H1 (cell line): ENCODE data around the gene EGR2.

Source experiments
- ATF2 ChIP-seq: IDR thresholded peaks from 2 replicates; pipeline ENCODE4 v1.6.1; 2012; ENCODE audit warnings: low read length, inconsistent platforms
- CTBP2 ChIP-seq: IDR thresholded peaks from 2 replicates; pipeline ENCODE4 v1.7.0; 2011; ENCODE audit warnings: borderline replicate concordance, mild to moderate bottlenecking, moderate library complexity, mixed read lengths, low read length; ENCODE audit not compliant: insufficient read depth, insufficient read length
- CTCF ChIP-seq, 3 experiments: IDR thresholded peaks; 1 replicate in 2 of 3; 2 replicates in 1 of 3; pipeline versions ENCODE4 v1.5.1 to v1.6.1; 2011; ENCODE audit warnings: low read length in 3 of 3, mild to moderate bottlenecking in 3 of 3, inconsistent platforms in 2 of 3, low read depth in 1 of 3, moderate library complexity in 1 of 3; ENCODE audit not compliant: insufficient read depth in 1 of 3; ENCODE audit errors: control extremely low read depth in 1 of 3
- EP300 ChIP-seq, 2 experiments: IDR thresholded peaks; 1 replicate in 1 of 2; 2 replicates in 1 of 2; pipeline ENCODE4 v1.6.1; 2011 to 2012; ENCODE audit warnings: low read depth in 2 of 2, low read length in 2 of 2, mild to moderate bottlenecking in 2 of 2, borderline replicate concordance in 1 of 2, inconsistent platforms in 1 of 2, moderate library complexity in 1 of 2
- EZH2 ChIP-seq: fragments of 200-600 bp; sonication (generic); IDR thresholded peaks from 2 replicates; pipeline ENCODE4 v1.7.1; 2012; ENCODE audit warnings: low read depth, mild to moderate bottlenecking, moderate library complexity, low read length, inconsistent platforms; ENCODE audit not compliant: severe bottlenecking
- PHF8 ChIP-seq: fragments of 200-600 bp; sonication (generic); conservative IDR thresholded peaks from 2 replicates; pipeline ENCODE4 v1.7.1; 2012; ENCODE audit warnings: low read depth, mild to moderate bottlenecking, inconsistent platforms, low read length, moderate library complexity
- POLR2A ChIP-seq, 2 experiments: IDR thresholded peaks; 1 replicate in 1 of 2; 2 replicates in 1 of 2; pipeline ENCODE4 v1.6.1; 2011; ENCODE audit warnings: low read depth in 2 of 2, low read length in 2 of 2, mild to moderate bottlenecking in 2 of 2; ENCODE audit errors: control extremely low read depth in 1 of 2
- POLR2AphosphoS5 ChIP-seq: IDR thresholded peaks from 2 replicates; pipeline ENCODE4 v1.6.1; 2011; ENCODE audit warnings: low read depth, low read length
- RBBP5 ChIP-seq: IDR thresholded peaks from 2 replicates; pipeline ENCODE4 v1.7.1; 2012; ENCODE audit warnings: low read depth, mild to moderate bottlenecking, inconsistent platforms, low read length, moderate library complexity, borderline replicate concordance
- RFX5 ChIP-seq: IDR thresholded peaks from 2 replicates; pipeline ENCODE4 v1.6.1; 2011; ENCODE audit warnings: low read depth, low read length, improper control_type of control experiment, borderline replicate concordance
- SIRT6 ChIP-seq: IDR thresholded peaks from one replicate; pipeline ENCODE4 v1.7.1; 2012; ENCODE audit warnings: low read length, inconsistent platforms
- SP2 ChIP-seq: IDR thresholded peaks from 2 replicates; pipeline ENCODE4 v1.6.1; 2012; ENCODE audit warnings: mild to moderate bottlenecking, low read length, inconsistent platforms
- TF ChIP-seq, protein P1 (sequence below): IDR thresholded peaks from 2 replicates; pipeline ENCODE4 v1.6.1; 2012; ENCODE audit warnings: inconsistent platforms

DNA sequence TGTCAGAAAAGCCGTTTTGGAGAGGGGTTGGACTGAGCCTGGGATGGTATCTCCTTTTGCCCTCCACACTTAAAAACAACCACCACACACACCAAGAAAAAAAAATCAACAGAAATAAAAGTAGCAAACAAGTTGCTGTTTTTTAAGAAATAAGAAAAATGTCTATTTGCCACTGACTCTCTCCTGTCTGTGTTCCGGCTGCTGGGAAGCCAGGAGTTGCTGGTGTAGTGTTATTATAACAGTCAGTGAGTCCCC, 163 bp downstream of the EGR2 start:
- no peak for TF ChIP-seq CTCF (IDR thresholded peaks at IDR 0.05; ENCODE audit: control extremely low read depth in 1 of 3, insufficient read depth in 1 of 3, low read depth in 1 of 3, low read length in 3 of 3)
- TF ChIP-seq SP2: no peak
- TF ChIP-seq POLR2AphosphoS5: no peak
- no peak for TF ChIP-seq EZH2
- no peak for TF ChIP-seq SIRT6
- TF ChIP-seq RBBP5: no peak
- TF ChIP-seq POLR2A (IDR thresholded peaks at IDR 0.05; ENCODE audit: control extremely low read depth in 1 of 2, low read depth in 2 of 2, low read length in 2 of 2): no peak
- TF ChIP-seq RFX5: no peak
- TF ChIP-seq, protein P1, sequence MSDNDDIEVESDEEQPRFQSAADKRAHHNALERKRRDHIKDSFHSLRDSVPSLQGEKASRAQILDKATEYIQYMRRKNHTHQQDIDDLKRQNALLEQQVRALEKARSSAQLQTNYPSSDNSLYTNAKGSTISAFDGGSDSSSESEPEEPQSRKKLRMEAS: no peak
- TF ChIP-seq EP300 (IDR thresholded peaks at IDR 0.05; ENCODE audit: borderline replicate concordance in 1 of 2, low read depth in 2 of 2, low read length in 2 of 2): no peak
- no peak for TF ChIP-seq CTBP2
- 0 out of 2 replicates have a peak, but pooled peaks have one; percentile 40 for TF ChIP-seq ATF2
- no peak for TF ChIP-seq PHF8
